NCI-H128 (cell line): ENCODE results near the gene USP25.

Experiments used
- DNase-seq: peaks from one replicate; lab custom pipeline; 2025; ENCODE audit not compliant: unreplicated experiment; lab: John Stamatoyannopoulos, UW

Gene USP25, protein sequence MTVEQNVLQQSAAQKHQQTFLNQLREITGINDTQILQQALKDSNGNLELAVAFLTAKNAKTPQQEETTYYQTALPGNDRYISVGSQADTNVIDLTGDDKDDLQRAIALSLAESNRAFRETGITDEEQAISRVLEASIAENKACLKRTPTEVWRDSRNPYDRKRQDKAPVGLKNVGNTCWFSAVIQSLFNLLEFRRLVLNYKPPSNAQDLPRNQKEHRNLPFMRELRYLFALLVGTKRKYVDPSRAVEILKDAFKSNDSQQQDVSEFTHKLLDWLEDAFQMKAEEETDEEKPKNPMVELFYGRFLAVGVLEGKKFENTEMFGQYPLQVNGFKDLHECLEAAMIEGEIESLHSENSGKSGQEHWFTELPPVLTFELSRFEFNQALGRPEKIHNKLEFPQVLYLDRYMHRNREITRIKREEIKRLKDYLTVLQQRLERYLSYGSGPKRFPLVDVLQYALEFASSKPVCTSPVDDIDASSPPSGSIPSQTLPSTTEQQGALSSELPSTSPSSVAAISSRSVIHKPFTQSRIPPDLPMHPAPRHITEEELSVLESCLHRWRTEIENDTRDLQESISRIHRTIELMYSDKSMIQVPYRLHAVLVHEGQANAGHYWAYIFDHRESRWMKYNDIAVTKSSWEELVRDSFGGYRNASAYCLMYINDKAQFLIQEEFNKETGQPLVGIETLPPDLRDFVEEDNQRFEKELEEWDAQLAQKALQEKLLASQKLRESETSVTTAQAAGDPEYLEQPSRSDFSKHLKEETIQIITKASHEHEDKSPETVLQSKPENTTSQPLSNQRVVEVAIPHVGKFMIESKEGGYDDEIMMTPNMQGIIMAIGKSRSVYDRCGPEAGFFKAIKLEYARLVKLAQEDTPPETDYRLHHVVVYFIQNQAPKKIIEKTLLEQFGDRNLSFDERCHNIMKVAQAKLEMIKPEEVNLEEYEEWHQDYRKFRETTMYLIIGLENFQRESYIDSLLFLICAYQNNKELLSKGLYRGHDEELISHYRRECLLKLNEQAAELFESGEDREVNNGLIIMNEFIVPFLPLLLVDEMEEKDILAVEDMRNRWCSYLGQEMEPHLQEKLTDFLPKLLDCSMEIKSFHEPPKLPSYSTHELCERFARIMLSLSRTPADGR

DNA sequence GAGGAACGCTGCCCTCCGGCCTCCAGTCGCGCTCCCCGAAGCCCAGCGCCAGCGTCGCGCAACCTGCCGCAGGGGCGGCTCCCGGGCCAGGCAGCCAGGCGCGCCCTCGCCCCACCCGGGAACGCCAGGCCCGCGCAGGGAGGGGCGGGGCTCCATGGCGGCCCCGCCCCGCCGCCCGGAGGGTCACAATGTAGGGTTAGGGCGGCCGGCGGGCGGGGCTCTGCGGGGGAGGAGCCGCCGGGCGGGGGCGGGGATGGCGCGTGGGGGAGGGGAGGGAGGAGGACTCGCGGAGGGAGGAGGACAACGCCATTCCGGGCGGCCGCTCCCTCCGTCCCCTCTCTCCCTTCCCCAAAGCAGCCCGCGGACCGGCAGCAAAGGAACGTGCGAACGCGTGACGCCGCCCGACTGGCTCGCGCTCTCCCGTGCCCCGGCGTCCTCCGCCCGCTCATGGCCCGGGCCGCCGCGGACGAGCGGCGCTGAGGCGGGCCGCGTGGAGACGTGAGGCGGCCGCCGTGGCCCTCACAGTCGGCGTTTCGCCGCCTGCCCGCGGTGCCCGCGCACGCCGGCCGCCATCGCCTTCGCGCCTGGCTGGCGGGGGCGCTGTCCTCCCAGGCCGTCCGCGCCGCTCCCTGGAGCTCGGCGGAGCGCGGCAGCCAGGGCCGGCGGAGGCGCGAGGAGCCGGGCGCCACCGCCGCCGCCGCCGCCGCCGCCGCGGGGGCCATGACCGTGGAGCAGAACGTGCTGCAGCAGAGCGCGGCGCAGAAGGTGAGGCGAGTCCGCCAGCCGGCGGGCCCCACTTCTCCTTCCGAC lies at the start of gene USP25:
USP25 (plus strand) TSS at position 309 of the 810 bp plus-strand sequence; CDS start at position 721, 412 bp downstream.
- peak; percentile 57 for DNase-seq

DNA sequence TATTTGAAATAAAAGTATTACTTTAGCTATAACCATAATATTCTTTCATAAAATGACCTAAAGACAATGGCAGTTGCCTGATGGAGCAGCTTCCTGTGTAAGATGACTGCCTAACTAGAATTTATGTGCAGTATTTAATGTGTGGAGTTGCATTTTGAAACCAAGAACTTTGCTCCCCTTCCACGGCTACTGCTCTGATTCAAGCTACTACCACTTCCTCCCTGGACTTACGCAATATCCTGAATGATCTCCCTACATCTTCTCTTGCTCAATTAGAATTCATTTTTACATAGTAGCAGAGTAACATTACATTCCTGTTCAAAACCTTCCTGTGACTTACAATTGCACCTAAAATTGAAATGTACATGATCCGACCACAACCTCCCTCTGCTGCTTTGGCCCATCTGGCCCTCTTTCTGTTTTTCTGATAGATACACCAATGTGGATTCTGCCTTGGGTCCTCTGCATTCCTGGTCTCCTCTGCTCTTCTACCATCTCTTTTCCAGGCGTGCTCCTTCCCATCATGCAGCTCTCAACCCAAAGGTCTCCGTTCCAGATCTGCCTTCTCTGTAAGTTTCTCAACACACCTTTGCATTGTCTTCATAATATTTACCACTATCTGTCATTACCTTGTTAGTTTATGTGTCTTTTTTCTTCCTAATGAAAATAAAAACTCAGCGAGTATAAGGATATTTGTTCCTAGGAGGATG lies 47.4 kb upstream of the USP25 start:
- DNase-seq, result no peak

DNA sequence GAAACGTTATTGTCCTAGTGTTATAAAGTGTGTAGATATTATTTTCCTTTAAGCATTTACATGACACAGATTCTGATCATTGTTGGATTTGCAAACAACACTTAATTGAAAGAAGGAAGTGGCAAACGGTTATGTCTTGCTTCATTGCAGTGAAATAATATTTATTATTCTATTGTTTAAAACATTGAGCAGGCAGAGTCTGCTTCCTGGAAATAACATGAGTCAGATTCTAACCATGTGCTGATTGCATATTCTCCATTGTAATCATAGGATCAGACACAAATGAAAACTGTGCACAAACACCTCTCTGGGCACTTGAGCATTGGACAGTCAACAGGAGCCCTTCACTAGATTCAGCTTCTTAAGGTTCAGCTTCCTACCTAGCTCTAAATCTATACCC lies 46.8 kb upstream of the USP25 start:
- no peak for DNase-seq

DNA sequence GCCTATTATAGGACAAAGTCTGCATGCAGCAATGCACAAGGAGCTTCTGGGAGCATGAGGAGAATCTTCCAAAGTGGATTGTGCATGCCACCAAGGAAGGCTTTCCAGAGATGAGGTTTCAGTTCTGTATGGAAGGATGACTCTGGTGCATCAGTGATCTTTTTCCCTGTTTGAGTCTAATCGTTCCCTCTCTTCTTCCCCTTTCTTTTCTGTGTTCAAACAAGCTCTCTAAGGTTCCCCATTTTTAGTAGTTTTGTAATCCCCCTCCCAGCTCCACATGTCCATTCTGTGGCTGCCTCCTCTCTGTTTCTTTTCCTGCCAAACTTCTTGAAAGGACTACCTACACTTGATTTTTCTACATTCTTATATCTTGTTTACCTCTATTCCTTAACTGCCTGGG lies 43.3 kb upstream of the USP25 start:
- DNase-seq, result no peak

DNA sequence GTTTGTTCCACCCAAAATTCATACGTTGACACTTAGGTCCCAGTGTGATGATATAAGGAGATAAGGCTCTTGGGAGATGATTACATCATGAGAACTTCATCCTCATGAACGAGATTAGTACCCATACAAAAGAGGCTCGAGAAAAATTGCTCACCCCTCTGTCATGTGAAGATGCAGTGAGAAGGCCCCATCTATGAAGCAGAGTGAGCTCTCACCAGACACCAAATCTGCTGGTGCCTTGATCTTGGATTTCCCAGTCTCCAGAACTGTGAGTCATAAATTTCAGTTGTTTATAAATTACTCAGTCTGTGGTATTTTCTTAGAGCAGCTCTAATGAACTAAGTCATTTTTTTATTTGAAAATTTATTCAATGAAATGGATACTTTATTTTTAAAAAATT lies 42.6 kb upstream of the USP25 start:
- no peak for DNase-seq

DNA sequence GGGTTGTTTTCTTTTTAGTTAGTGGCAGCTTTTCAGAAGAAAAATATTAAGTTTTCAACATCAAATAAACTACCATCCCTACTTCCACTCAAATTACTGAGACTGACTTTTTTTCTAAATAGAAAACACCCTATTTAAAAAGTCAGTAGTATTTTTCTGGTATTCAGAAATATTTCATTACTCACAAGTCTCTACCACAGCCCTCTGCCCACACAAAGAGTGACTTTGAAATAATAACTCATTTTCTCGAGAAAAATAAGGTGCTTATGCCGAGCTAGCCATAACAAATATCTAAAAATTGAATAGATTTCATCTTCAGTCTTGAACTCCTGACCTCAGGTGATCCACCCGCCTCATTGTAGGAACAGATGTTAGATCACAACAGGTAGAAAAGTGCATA lies 41.8 kb upstream of the USP25 start:
- DNase-seq, result no peak

DNA sequence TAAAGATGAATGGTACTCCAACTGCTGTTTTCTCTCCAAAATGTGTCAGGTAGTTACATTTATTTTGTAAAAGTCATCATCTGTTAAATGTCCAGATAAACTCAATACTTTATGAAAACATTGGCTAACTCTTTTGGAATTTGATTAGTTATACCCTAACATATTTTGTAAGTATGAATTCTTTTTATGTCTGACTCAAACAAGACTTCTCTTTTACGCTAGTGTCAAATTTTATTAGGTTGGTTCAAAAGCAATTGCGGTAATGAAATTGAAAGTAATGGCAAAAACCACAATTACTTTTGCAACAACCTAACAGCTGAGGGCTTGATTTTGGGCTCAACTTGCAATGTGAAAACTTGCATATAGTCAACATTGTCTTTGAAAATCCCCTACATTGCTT lies 41.0 kb upstream of the USP25 start:
- DNase-seq, result no peak

DNA sequence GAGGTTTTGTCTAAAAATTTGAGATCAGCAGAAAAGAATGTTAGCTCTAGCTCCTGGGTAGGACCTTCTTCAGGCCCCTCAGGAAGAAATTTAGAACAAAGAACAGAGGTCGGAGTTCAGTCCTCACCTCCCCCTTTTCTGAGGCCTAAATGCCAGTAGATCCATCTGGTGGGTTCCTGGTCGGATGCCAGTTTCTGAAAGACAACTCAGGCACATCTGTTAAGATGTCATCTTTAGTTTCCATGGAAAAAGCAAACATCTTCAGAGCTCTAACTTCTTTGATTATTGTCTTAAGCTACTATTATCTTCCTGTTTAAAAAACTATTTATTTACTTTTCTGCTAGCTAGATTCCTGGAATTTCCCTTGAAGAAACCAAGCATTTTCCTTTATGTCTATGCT lies 37.1 kb upstream of the USP25 start:
- no peak for DNase-seq

DNA sequence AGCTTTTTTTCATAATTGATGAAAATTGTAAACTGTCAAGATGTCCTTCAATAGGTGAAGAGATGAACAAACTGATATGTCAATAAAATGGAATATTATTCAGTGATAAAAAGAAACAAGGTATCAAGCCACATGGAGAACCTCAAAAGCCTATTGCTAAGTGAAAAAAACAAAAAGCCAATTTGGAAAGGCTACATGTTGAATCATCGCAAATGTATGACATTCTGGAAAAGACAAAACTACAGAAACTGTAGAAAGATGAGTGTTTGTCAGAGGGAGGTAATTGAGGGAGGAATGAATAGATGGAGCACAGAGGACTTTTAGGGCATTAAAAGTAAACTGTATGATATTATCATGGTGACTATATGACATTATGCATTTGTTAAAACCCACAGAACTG lies 34.5 kb upstream of the USP25 start:
- DNase-seq, result no peak

DNA sequence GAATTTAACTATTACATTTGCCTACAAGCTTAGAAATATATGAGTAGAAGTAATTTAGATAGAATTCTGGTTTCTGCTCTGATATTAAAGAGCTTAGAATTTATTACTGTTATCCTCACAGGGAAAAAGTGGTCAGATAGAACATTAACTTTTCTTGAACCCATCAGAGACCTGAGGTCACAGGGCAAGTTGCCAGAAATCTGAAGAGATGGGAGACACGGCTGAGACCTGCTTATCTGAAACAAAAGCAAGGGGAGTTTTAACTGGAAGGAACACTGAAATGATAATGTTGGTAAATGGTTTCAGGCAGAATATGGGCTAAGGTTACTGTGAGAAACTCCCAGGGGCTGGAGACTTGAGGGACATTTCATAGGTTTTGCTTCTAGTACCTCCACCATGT lies 28.0 kb upstream of the USP25 start:
- DNase-seq, result no peak

DNA sequence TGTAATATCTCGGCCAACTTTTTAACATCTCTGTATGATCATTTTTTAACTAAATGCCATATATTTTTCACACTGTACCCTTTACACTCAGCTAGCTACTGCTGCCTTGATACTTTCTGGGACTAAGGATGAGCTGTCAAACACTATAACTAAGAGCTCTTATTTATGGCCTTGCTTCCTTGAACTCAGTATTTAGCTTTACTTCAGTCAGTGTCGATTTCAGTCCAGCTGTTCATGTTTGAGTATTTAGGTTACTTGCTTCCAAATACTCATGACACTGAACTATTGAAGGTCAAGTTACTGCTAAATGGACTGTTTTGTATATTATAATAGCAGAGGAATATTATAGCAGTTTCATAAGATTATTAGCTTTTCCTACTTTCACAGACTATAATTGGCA lies 25.9 kb upstream of the USP25 start:
- no peak for DNase-seq

DNA sequence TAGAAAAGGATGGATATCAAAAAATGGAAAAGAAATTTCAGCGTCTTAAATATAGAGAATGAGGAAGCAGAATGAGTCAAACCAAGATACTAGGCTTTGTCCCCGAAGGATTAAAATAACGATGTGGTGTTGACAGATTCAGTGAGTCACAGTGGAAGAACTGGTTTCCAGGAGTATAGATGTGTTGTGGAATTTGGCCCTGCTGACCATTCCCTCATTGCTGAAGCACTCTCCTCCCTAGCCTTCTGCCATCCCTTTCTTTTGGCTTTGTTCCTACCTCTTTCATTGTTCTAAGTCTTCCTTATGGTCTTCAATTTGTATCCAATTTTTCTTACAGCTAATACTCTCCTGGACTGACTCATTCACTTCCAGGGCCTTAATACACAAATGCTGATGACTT lies 23.1 kb upstream of the USP25 start:
- no peak for DNase-seq

DNA sequence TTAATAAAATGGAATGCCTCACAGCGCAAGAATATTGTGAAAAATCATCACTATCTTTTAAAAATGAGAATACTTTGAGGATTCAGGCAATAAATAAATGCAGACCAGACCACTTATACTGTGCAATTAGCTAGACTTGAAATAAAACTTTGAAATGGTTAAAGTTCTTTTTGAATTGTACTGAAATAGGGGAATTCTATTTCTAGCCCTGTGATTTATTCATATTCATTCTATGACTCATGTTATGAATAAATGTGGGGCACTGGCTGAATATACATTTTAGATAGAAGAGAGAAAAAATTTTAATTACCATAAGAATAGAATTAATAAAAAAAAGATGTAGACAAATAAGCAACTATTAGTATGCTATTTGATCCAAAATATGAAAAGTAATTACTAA lies 16.4 kb upstream of the USP25 start:
- no peak for DNase-seq

DNA sequence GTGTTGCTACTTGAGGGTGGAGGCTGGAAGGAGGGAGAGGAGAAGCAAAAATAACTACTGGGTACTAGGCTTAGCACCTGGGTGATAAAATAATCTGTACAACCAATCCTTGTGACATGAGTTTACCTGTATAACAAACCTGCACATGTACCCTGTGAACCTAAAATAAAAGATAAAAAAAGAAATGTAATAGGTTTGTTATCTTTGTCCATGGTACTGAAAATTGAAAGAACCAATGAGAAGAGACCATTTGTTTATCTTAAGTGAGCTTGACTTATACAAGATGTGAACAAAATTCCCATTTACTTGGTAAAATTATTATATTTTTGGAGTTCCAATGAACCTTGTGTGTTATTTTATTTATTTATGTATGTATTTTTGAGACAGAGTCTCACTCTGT lies 11.1 kb upstream of the USP25 start:
- no peak for DNase-seq

DNA sequence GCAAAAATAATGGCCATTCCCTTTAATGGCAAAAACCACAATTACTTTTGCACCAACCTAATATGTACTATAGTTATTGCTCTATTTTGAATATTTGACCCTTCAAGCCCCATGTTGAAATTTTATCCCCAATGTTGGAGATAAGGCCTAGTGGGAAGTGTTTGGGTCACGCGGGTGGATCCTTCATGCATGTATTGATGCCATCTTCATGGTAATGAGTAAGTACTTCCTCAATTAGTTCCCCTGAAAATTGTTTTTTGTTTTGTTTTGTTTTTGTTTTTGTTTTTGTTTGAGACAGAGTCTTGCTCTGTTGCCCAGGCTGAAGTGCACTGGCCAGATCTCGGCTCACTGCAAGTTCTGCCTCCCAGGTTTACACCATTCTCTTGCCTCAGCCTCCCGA lies 9.8 kb upstream of the USP25 start:
- no peak for DNase-seq

DNA sequence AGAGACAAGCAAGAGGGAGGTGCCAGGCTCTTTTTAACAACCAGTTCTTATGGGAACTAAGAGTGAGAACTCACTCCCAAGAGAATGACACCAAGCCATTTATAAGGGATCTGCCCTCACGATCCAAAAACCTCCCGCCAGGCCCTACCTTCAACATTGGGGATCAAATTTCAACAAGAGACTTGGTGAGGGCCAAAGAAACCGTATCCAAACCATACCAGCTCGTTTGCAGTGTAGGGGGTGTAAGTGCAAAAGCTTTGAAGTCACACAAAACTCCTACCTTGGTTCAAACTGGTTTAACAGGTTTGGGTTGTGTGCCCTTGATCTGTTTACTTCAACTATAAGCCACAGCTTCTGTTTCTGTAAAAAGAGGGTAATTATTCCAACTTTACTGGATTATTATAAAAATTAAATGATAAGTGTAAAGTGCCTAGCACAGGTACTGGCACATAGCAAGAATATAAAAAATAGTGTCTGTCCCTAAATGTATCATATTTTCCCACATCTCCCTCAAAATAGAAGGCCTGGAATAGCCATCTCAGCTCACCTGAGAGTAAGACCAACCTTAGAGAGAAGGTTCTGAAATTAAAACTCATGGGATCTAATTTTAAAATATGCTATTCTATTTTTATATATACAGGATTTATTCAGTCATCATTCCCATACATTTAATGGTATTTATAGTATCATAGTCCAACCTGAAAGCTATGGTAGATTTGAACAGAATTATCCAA lies 7.0 kb upstream of the USP25 start:
- DNase-seq, result no peak

DNA sequence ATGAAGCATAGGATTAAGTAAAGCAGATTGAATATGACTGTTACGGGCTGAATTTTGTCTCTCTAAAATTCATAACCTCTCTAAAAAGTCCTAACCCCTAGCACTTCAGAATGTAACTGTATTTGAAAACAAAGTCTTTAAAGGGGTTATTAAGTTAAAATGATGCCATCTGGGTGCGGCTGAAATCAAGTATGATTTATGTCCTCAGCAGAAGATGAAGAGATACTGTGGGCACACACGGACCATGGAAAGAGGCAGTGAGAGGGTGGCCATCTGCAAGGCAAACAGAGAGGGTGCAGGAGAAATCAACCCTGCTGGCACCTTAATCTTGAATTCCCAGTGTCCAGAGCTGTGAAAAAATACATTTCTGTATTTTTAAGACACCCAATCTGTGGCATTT lies 3.8 kb upstream of the USP25 start:
- DNase-seq, result no peak

DNA sequence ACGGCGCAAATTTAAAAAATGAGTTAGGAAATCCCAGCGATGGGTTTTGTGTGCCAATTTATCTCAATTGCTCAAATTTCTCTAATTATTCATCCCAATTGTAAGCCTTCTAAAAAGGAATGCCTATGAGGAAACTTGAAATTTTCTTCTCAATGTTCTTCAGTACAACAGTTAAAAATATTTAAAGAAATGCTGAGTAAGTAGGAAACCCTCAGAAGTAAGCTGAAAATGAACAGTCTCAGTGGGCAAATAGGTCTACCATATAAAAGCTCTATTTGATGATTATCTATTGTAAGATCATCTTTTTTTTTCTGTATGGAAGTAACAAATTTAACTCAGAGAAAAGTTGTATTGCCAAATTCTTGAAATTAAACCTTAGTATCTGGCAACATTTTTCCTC lies 1.7 kb upstream of the USP25 start:
- no peak for DNase-seq

DNA sequence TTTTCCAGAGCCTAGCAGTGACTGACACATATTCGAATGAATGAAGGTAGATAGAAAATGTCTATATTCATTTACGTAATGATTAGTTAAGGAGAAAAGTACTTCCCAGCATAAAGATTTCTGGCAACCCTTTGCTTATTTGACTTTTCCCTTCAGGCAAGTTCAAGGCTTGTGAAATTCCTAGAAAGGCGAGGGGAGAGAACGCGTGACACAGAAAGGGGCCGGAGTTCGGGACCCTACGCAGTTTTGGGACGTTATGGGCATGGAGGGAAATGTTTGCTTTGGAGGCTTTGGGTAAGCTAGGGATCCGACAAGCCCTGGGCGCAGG lies 472 bp upstream of the USP25 start:
- no peak for DNase-seq
